Smooth muscle cell (in vitro differentiated cells): Measurements from ENCODE around the gene EPB41L4A. TPM values are rescaled to one million over a fixed set of nuclear protein-coding genes. Genes with fewer than 3 reads are reported as not detected.

ENCODE experiments used
- DNase-seq: peaks from one replicate; lab custom pipeline; 2025; ENCODE audit not compliant: unreplicated experiment; lab: John Stamatoyannopoulos, UW
- H2AFZ ChIP-seq: fragments of 200-600 bp; sonication (generic); 2 replicates; pipeline ENCODE4 v1.6.0; 2016; ENCODE audit warnings: antibody characterized with exemption, low read depth, mild to moderate bottlenecking
- H3F3A ChIP-seq: fragments of 200-600 bp; sonication (generic); 2 replicates; pipeline ENCODE4 v1.6.0; 2017; ENCODE audit warnings: antibody characterized with exemption, low read depth
- H3K27ac ChIP-seq: fragments of 200-600 bp; sonication (generic); 2 replicates; pipeline ENCODE4 v1.5.1; 2016; ENCODE audit warnings: low read depth, mild to moderate bottlenecking
- H3K27me3 ChIP-seq: fragments of 200-600 bp; sonication (generic); 2 replicates; pipeline ENCODE4 v1.6.1; 2016; ENCODE audit warnings: low read depth, mild to moderate bottlenecking
- H3K36me3 ChIP-seq: fragments of 200-600 bp; sonication (generic); 2 replicates; pipeline ENCODE4 v1.5.1; 2016; ENCODE audit warnings: low read depth
- H3K4me1 ChIP-seq: fragments of 200-600 bp; sonication (generic); 2 replicates; pipeline ENCODE4 v1.5.1; 2016; ENCODE audit warnings: low read depth
- H3K4me2 ChIP-seq: fragments of 200-600 bp; sonication (generic); 2 replicates; pipeline ENCODE4 v1.6.0; 2016; ENCODE audit warnings: mild to moderate bottlenecking
- H3K4me3 ChIP-seq: fragments of 200-600 bp; sonication (generic); 2 replicates; pipeline ENCODE4 v1.5.1; 2016; ENCODE audit warnings: mild to moderate bottlenecking
- H3K79me2 ChIP-seq: fragments of 200-600 bp; sonication (generic); 2 replicates; pipeline ENCODE4 v1.6.0; 2016; ENCODE audit warnings: low read depth, mild to moderate bottlenecking
- H3K9ac ChIP-seq: fragments of 200-600 bp; sonication (generic); 2 replicates; pipeline ENCODE4 v1.6.0; 2016; ENCODE audit warnings: low read depth
- H3K9me3 ChIP-seq: fragments of 200-600 bp; sonication (generic); replicated peaks from 2 replicates; pipeline ENCODE4 v1.5.1; 2016; ENCODE audit warnings: low read depth
- H4K20me1 ChIP-seq: fragments of 200-600 bp; sonication (generic); 2 replicates; pipeline ENCODE4 v1.6.0; 2016; ENCODE audit warnings: low read depth
- WGBS: methylation state at CpG from one replicate; pipeline ENCODE4 v1.1.7; 2016; ENCODE audit warnings: low lambda C conversion rate; 5-methylcytosine and 5-hydroxymethylcytosine counted together
- polyA plus RNA-seq: library from polyadenylated mRNA; unstranded; fragments of >200 nt; fragmentation: Nextera tagmentation; extraction: Ambion mirVana; gene quantifications from 2 replicates; pipeline ENCODE4 v1.2.1, GENCODE V29; 2016
- total RNA-seq: library from RNA; depleted of rRNA; stranded (reverse); fragments of >200 nt; gene quantifications from 2 replicates; pipeline ENCODE4 v1.2.3, GENCODE V29; 2014
- TF ChIP-seq, protein P1 (sequence below): fragments of 200-600 bp; sonication (generic); IDR thresholded peaks from 2 replicates; pipeline ENCODE4 v1.5.1; 2017; ENCODE audit warnings: borderline replicate concordance, mild to moderate bottlenecking, antibody characterized with exemption; ENCODE audit not compliant: insufficient read depth, poor library complexity, severe bottlenecking

Gene EPB41L4A
- total and polyA plus RNA-seq, 2 experiments from 2014 or later, result 2.9 to 8.9 TPM

GRCh38 chr5:112318346-112318745 is 100.7 kb downstream of the EPB41L4A start:
- WGBS, result 92% methylated on average over 2 of the region's 2 CpGs
- no peak overlapping the region for H3K4me3 ChIP-seq
- no peak for DNase-seq
- no peaks in the 10 kb centered on the region for H3K27me3 ChIP-seq
- H3K9me3 ChIP-seq, result no peaks in the 10 kb centered on the region
- no peaks in the 10 kb centered on the region for H3K79me2 ChIP-seq
- H3F3A ChIP-seq, result no peaks in the 10 kb centered on the region
- H3K9ac ChIP-seq, result no peak overlapping the region
- peaks cover 4% of the 10 kb centered on the region for H3K4me1 ChIP-seq
- H3K4me2 ChIP-seq, result no peak overlapping the region
- H2AFZ ChIP-seq, result no peak overlapping the region
- H3K27ac ChIP-seq, result no peak overlapping the region
- H4K20me1 ChIP-seq, result no peaks in the 10 kb centered on the region
- H3K36me3 ChIP-seq, result no peaks in the 10 kb centered on the region
- TF ChIP-seq, protein P1, sequence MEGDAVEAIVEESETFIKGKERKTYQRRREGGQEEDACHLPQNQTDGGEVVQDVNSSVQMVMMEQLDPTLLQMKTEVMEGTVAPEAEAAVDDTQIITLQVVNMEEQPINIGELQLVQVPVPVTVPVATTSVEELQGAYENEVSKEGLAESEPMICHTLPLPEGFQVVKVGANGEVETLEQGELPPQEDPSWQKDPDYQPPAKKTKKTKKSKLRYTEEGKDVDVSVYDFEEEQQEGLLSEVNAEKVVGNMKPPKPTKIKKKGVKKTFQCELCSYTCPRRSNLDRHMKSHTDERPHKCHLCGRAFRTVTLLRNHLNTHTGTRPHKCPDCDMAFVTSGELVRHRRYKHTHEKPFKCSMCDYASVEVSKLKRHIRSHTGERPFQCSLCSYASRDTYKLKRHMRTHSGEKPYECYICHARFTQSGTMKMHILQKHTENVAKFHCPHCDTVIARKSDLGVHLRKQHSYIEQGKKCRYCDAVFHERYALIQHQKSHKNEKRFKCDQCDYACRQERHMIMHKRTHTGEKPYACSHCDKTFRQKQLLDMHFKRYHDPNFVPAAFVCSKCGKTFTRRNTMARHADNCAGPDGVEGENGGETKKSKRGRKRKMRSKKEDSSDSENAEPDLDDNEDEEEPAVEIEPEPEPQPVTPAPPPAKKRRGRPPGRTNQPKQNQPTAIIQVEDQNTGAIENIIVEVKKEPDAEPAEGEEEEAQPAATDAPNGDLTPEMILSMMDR, result no peak

GRCh38 chr5:112317866-112318265 is 101.2 kb downstream of the EPB41L4A start:
- Histone ChIP-seq H3K27ac (no peak overlapping the region), H4K20me1 (no peaks in the 10 kb centered on the region), H3F3A (no peaks in the 10 kb centered on the region), H3K79me2 (no peaks in the 10 kb centered on the region), H2AFZ (no peak overlapping the region), H3K36me3 (no peaks in the 10 kb centered on the region), H3K4me1 (peaks cover 4% of the 10 kb centered on the region), H3K4me2 (no peak overlapping the region), H3K9ac (no peak overlapping the region), H3K27me3 (no peaks in the 10 kb centered on the region), H3K4me3 (no peak overlapping the region), H3K9me3 (no peaks in the 10 kb centered on the region)
- 88% methylated on average over 1 of the region's 1 CpG for WGBS
- DNase-seq, result no peak
- TF ChIP-seq, protein P1, result no peak

- Histone ChIP-seq H3K27ac (no peak overlapping the region), H3K36me3 (no peaks in the 10 kb centered on the region), H3K4me3 (no peak overlapping the region), H3F3A (no peaks in the 10 kb centered on the region), H3K79me2 (no peaks in the 10 kb centered on the region), H3K27me3 (no peaks in the 10 kb centered on the region), H3K9me3 (no peaks in the 10 kb centered on the region), H3K9ac (no peak overlapping the region), H3K4me1 (peaks cover 4% of the 10 kb centered on the region), H3K4me2 (no peak overlapping the region), H2AFZ (no peak overlapping the region), H4K20me1 (no peaks in the 10 kb centered on the region)
- TF ChIP-seq, protein P1, result no peak
- 86% methylated on average over 2 of the region's 2 CpGs for WGBS
- DNase-seq, result no peak
Observed at GRCh38 chr5:112316731-112317130, 102.3 kb downstream of the EPB41L4A start.

- H4K20me1 ChIP-seq, result no peaks in the 10 kb centered on the region
- H3K27me3 ChIP-seq, result no peaks in the 10 kb centered on the region
- TF ChIP-seq, protein P1, result no peak
- no peaks in the 10 kb centered on the region for H3K79me2 ChIP-seq
- WGBS, result 63% methylated on average over 2 of the region's 2 CpGs
- no peak overlapping the region for H3K27ac ChIP-seq
- H3K4me1 ChIP-seq, result peaks cover 4% of the 10 kb centered on the region
- no peak overlapping the region for H3K9ac ChIP-seq
- H3K4me2 ChIP-seq, result no peak overlapping the region
- H2AFZ ChIP-seq, result no peak overlapping the region
- DNase-seq, result no peak
- no peaks in the 10 kb centered on the region for H3K36me3 ChIP-seq
- no peaks in the 10 kb centered on the region for H3F3A ChIP-seq
- H3K4me3 ChIP-seq, result no peak overlapping the region
- H3K9me3 ChIP-seq, result no peaks in the 10 kb centered on the region
Observed at GRCh38 chr5:112316006-112316405, 103.1 kb downstream of the EPB41L4A start.
